Bone marrow (tissue), 2 donors: ENCODE measurements around the gene ARHGAP27.

ENCODE experiments used
- DNase-seq, 2 donors: peaks; one replicate each; lab custom pipeline; 2025; lab: John Stamatoyannopoulos, UW

ARHGAP27 gene

DNA sequence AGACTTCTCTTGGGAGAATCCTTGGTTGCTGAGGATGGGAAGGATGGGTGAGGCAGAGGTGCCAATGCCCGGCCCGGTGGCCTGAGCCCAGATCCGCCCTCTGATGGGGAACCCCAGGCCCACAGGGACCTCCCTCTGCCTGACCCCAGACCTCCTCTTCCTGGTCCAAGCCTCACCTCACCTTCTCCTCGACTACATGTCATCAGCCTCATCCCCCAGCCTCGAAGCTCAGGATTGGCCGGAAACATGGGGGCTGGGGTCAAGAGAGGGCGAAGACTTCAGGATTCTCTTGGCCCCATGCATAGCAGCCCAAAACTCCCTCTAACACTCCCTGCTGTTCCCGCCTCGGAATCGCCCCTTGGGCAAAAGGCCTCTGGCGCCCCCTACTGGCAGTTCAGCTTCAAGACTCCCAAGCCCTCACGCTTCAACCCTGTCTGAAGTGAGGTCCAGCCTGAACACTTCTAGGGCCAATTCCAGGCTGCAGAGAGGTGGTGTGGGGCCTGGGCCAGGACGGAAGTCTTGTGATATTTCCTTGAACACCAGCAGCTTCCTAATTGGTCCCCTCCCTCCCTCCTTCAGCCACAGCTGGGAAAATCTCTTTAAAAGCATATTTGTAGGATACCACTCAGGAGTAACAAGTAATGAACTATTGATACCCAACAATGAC, 47.2 kb downstream of the ARHGAP27 start:
- peak; percentile 76 to 81 for DNase-seq

DNA sequence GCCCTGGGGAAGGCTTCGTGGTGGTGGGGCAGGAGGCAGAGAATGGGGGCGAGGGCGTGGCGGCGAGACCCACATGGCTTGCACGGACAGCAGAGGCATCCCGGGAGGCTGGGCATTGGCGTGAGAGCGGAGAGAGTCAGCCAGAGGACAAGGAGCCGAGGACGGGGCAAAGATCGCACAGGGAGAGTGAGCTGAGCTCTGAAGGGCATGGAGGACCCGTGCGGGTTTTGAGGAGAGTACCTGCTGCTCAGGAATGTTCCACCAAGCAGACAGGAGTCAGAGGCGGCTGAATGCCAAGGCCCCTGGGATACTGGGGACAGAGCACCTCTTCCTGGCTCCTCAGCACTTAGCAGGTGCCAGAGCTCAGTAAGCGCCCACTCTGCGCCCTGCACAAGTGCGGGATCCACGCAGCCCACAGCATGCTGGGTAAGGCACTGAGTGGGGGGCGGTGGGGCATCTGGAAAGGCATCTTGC, 47.8 kb downstream of the ARHGAP27 start:
- no peak for DNase-seq

DNA sequence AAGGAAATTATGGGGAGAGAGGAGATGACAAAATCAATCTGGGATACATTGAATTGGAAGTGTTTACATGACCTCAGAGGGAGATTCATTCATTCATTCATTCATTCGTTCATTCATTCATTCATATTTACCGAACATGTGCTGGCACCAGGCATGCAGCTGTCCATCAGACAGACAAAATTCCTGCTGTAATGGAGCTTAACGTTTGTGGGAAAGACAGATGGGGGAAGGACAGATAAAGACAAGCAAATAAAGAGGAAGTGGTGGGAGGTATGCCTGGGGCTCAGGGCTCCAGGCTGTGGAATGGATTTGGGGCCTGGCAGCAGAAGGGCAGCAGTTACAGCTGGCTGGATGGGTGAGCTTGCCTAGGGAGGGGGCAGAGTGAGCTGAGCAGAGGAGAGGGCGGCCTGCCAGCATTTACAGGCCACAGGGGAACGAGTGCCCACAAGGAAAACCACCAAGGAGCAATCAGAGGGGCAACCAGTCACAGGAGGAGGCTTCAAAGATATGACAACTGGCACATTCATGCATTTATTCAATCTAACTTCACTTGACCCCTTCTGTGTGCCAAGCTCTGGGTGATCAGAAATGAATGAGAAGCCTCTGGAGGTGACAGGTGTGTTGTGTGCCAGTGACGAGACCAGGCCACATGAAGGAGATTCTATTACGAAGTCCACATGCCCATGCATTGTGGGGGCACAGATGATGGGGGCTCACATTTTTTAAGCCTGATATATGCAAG, 48.5 kb downstream of the ARHGAP27 start:
- DNase-seq = peak in 1 of 2 donors; percentile 50

DNA sequence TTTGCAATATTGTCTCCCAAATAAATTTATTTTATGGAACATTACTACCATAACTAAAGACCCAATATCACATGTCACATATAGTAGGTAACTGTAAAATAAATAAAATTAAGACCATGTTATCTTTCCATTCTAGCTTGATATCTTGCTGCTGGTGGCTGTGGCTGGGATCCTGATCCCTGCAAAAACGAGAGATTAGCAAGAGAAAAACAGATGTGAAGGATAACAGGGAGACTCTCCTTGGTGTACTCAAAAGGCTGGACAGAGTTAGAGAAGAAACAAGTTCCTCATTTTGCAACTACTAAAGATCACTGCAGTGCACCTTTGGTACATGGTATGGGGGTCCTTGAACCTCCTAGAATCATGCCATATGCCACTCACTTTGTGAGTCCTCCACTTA, 49.7 kb downstream of the ARHGAP27 start:
- DNase-seq = no peak

DNA sequence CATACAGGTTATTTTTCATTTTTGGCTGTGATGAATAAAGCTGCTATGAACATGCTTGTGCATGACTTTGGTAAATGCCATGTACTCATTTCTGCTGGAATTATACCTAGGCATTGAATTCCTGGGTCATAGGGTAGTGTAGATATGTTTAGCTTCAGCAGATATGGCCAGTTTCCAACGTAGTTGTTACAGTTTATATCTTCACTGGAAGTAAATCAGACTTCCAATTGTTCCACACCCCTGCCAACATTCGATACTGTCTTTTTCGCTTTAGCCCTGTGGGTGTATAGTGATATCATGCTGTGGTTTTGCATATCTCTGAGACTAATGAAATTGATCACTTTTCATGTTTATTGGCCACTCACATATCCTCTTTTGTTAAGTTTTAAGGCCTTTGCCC, 50.4 kb downstream of the ARHGAP27 start:
- DNase-seq = no peak

DNA sequence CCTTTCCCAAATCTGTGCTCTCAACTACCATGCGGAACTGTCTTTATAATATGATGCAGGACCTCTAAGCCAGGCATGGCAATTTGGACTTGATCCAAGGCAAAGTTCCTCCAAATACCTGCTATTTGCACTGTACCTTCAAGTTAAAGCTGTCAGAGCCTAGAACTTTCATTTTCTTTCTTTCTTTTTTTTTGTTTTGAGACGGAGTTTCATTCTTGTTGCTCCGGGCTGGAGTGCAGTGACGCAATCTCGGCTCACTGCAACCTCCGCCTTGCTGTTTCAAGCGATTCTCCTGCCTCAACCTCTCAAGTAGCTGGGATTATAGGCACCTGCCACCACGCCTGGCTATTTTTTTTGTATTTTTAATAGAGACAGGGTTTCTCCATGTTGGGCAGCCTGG, 51.7 kb downstream of the ARHGAP27 start:
- no peak for DNase-seq

DNA sequence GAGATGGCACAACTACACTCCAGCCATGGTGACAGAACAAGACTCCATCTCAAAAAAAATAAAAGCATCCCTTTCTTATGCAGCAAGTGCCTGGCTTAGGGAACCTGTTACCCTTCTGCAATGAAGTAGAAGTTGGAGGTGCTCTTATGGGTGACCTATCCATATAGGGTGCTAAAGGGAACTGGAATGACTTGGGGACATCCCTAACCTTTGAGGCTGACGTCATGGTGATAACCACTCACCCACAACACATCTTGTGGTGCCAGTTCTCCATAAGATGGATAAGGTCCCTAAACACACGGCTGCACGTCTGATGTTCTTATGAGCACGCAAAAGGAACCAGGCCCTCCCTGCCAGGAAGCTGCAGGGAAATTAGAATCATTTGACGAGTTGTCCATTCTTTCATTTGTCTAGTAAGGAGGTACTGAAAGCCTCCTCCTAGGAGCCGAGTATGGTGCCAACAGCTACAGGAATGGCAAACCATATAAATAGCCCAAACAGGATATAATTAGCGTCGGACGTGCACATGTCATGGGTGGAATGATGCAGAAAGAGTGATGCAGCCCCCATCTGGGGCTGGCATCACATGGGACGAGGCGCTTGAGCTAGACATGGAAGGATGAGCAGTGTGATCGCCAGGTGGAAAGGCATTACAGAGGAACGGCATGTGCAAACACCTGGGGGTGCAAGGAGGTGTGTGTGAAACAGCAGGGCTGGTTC, 52.5 kb downstream of the ARHGAP27 start:
- no peak for DNase-seq

DNA sequence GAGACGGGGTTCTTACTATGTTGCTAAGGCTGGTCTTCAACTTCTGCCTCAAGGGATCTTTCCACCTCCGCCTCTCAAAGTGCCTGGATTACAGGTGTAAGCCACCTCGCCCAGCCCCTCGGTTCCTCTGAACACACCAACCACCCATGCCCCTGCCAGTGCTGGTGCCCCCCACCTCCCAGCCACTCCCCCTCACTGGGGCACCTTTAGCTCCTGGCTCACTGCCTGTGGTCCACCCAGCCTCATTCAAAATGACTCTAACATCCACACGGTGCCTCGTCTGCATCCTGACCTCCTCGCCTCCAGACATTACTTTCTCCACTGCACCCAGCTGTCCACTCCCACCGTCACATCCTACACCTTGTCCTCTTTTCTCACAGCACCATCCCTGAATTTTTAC, 55.3 kb downstream of the ARHGAP27 start:
- DNase-seq = no peak

DNA sequence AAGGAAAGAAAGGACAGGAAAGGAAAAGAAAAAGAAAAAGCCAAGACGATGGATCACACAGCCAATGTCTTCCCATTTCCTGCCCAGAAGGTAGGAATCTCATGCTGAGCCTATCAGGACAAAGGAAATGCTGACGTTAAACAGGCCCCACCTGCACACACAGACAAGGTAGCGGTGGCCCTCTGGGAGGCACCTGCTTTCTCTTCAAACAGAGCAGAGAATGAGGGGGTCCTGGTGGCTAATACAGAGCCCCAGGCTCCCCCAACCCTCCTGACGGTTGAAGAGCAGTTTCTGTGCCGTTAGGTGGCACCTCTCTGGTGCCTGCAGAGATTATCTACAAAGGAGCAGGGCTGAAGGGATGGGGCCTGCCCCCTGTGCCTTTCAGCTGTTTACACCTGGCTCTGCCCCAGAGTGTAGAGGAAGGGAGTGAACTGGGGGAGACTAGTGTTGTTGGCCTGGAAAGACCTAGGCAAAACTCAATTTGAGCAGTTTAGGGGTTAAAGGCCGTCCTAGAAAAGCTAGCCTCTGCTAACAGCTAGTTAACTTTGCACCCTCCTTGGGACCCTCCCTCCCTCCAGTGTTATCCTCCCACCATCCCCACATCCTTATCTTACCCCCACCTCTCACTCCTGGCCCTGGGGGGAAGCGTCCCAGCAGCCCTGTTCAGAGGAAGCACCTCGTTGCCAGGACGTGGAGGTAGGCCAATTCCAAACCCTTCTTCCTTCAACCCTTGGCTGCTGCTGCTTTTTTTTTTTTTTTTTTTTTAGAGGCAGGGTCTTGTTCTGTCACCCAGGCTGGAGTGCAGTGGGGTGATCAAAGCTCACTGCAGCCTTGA, 56.3 kb downstream of the ARHGAP27 start:
- no peak for DNase-seq

DNA sequence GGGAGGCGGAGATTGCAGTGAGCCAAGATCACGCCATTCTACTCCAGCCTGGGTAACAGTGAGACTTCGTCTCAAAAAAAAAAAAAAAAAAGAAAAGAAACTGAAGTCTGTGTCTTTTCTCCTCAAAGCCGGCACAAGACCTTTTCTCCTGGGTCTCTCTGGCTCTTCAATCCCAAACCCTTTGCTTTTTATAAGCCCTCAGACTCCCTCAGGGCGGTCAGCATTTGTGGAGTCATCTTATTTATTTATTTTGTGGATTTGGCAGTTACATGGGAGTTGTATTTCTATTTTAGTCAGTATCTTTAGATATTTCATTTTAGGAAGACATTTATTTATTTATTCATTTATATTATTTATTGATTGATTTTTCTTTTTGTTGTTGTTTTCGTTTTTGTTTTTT, 58.2 kb downstream of the ARHGAP27 start:
- no peak for DNase-seq

DNA sequence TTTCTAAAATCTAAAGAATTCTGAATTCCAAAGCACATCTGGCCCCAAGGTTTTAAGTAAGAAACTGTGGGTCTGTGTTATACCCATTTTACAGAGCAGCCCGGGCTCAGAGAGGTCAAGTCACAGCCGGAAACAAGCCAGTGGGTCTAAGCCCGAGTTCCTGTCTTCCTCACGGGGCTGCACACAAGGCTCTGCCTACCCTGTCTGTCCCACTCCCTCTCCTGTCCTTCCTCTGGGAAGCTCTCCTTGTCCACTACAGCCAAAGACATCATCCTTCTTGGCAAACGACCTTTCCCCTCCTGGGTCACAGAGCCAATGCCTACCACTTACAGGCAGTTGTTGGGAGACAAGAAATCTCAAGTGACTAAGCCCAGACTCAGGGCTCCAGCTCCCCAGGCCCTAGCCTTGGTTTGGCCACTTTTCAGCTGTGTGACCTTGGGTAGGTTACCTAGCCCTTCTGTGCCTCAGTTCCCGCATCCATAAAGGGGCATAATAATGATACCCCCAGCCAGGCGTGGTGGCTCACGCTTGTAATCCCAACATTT, 60.3 kb downstream of the ARHGAP27 start:
- DNase-seq = no peak

DNA sequence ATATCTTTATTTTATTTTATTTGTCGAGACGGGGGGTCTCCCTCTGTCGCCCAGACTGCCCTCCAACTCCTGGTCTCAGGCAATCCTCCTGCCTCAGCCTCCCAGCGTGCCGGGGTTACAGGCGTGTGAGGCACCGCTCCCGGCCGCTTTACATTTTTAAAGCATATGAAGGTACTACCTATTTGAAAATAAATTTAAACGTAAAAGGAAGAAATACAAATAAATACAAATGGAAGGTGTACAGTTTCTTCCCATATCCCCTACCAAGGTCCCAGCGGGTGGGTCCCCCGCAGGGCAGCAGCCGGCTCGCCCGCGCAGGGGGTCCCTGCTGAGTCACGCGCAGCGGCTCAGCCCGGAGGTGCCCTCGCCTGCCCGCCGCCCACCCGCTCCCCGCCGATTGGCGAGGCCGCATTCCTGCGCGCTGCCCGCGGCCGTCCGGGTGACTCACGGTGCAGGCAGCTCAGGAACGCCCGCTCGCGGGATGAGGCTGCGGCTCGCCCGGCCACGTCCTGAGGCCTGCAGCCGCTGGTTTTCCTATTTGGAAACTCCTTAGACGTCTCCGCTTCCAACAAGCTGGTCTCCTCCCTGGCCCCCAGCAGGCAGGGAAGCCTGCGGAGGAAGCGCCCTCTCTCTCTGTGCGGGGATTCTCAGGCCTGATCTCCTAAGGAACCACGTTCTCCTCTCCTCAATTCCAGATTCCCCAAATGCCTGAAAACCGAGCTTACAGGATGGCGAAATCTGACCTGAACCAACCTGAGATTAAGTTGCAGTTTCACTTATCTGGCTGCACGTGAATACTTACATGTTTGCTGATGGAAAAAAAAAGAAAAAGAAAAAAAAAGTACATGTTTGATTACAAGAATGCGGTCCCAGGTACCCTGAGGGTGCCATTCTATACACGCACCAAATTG, 61.0 kb downstream of the ARHGAP27 start:
- peak in 1 of 2 donors; percentile 19 for DNase-seq

DNA sequence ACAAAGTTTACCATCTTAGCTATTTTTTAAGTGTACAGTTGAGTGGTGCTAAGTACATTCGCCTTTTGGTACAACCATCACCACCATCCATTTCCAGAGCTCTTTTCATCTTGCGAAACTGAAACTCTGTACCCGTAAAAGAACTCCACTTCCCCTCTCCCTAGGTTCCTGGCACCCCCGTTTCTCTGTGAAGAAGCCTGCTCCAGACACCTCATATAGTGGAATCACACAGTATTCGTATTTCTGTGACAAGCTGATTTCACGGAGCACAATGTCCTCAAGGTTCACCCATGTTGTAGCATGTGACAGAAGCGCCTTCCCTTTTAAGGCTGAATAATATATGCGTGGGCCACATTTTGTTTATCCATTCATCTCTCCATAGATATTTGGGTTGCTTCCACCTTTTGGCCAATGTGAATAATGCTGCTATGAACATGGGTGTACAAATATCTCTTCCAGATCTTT, 61.7 kb downstream of the ARHGAP27 start:
- DNase-seq = no peak

DNA sequence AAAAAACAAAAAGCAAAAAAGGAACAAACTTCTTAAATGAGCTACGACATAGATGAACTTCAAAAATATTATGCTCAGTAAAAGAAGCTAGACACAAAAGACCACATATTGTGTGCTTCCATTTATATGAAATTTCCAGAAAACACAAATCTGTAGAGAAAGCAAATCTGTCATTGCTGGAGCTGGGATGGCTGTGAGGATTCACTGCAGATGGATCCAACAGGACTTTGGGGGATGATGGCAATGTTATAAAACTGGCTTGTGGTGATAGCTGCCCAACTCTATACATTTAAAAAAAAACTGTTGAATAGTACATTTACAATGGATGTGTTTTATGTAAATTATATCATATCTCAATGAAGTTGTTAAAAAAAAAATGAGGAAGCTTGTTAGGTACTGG, 63.2 kb downstream of the ARHGAP27 start:
- DNase-seq = no peak

DNA sequence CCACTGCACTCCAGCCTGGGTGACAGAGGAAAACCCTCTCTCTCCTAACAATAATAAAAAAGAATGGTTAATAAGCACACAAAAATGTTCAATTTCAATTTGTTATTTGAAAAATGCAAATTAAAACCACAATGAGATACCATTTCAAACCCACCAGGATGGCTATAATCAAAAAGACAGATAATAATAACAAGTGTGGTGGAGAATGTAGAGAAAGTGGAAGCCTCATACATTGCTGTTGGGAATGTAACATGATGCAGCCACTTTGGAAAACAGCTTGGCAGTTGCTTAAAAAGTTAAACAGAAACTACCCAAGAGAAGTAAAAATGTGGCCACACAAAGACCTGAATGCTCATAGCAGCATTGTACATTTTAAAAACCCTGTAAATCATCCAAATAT, 64.0 kb downstream of the ARHGAP27 start:
- no peak for DNase-seq

DNA sequence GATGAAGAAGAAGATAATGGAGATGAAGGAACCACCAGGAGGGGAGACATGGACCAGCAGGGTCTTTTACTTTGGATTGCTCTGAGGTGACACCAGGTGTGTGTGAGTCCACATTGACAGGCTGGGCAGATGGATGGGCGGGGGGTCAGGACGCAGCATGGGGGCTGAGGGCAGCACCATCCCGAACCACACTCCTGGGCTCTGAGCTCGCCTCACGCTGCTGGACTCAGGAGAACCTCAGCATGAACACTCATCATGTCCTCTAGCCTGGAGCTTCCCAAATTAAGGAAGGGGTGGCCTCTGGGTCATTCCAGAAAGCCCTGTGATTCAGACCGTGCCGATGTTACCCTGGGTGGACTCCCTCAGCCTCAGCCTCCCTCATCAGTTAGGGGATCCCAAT, 65.5 kb downstream of the ARHGAP27 start:
- no peak for DNase-seq

DNA sequence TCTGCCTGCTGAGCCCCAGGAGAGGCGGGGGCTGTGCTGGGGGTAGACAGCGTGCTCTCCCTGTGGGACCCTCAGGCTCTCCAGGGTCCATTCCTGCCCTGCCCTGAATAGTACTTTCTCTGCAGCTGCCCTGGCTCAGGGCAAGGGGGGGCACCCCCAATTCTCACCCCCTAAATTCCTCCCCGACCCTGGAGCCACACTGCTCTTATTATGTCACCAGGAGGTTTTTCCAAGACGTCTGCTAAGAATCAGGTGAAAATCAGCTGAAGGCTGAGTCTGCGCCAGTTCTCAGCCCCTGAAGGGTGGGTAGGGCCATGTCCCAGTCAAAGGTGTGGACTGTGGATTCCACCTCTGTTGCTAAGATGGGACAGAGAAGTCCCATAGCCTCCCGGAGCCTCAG, 66.0 kb downstream of the ARHGAP27 start:
- no peak for DNase-seq

DNA sequence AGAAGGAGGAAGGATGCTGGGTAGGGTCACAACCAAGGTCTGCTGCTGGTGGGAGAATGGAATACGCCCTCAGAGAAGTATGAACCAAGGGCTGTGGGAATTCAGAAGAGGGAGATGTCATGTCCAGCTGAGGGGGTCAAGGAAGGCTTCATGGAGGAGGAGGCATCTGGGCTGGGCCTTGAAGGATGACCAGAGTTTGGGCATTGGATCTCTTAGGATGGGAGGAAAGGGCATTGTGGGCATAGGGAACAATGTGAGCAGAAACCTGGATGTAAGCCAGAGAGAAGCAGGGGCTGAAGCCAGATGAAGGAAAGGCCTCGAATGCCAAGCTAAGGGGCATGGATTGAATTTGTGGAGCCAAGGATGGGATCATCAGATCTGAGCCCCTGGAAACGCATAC, 66.6 kb downstream of the ARHGAP27 start:
- no peak for DNase-seq

DNA sequence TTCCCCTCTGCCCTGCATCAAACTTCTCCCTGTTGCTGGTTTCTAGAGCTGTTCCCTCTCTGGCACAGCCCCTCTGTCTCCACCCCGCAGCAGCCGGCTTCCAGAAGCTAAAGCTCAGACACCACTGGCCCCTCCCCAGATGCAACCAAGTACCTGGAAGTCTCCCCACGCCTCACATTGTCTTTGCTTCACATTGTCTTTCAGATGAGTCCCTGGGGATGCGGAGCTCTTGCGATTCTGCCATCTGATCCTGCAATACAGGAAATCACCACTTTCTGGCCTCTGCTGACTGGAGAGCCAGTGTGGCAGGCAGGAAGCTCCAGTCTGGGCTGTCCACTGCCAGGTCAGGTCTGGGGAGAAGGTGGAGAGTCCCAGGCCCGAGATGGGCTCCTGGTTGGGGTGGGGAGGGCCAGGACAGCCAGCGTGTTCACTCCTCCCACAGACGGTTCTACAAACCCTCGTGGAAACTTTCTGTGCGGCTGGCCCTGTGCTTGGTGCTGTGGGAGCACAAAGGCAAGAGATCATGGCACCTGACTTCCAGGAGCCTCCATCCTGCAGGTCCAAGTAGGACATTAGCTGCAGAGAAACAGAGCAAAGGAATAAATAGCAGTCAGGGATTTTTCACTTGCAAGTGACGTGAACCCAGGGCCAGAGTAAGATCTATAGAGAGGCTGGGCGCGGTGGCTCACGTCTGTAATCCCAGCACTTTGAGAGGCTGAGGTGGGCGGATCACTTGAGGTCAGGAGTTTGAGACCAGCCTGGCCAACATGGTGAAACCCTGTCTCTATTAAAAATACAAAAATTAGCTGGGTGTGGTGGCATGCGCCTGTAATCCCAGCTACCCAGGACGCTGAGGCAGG, 67.9 kb downstream of the ARHGAP27 start:
- no peak for DNase-seq

DNA sequence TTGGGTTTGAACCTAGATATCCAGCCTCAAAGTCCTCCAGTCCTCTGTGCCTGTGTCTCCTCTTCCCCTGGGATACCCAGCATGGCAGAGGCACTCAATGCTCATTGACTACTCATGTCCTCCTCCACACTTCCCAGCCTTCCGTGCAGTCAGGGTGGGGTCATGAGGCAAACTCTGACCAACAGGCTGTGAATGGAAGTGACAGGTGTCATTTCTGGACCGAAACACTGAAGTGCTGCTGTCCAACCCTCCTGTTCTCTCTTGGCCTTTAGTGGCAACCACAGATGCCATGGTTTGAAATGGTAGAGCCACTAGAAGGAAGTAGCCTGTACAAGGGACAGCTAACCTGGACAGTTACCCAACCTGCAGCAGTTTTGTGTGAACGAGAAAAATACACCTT, 69.2 kb downstream of the ARHGAP27 start:
- DNase-seq = no peak
